Measurements from ENCODE around the gene OSBPL10.
"Not testable (repeated sequence)": the region's sequence is repeated elsewhere in the genome, so short reads cannot be mapped to it uniquely, and the experiment has no call there.

Gene OSBPL10

DNA sequence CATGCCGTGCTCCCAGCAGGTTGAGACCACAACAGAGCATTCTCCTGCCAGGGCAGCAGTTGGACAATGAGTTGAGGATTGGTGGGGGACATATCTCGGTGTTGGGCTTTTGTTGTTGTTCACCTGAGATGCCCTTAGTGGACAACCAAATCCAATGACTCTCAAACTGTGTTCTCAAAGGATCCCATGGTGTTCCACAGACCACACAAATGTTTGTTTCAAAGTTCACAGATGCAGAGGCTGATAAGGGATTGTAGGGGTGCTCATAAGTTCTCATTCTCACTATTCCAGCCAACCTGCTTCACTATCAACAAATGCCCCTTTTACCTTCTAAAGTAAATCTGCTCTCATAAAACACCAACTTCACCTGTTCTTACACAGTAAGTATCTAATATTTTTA lies 159.9 kb downstream of the OSBPL10 start:
- in situ Hi-C loops (cut with MboI; ENCODE audit: low sequenced_read_pairs) = no loop called here

DNA sequence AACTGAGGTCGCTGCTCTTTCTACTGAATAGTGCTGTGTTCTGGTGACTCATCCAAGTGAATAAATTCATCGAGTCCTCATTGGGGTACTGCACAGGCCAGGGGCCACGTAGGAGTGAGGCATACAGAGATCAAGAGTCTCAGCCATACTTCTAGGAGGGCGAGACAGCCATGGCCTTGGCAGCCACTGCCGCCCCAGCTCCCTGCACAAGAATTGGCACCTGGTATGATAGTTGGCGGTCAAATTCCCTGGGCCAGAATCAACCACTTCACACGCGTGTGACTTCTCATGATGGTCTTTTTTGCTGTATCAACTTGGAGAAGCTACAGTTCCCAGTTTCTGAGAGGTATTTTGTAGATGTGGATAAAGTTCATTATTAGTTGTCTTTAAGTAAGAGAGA lies 161.6 kb downstream of the OSBPL10 start:
- in situ Hi-C loops (cut with MboI; ENCODE audit: low sequenced_read_pairs) = no loop called here

- in situ Hi-C loops (cut with MboI; ENCODE audit: low sequenced_read_pairs) = no loop called here
These were observed 163.6 kb downstream of the OSBPL10 start for GRCh38 chr3:31817411-31817966.

- in situ Hi-C loops (cut with MboI; ENCODE audit: low sequenced_read_pairs) = no loop called here
These were observed 165.2 kb downstream of the OSBPL10 start for GRCh38 chr3:31815631-31816440.

GRCh38 chr3:31815006-31815405 lies 166.1 kb downstream of the OSBPL10 start:
- in situ Hi-C loops (cut with MboI; ENCODE audit: low sequenced_read_pairs) = no loop called here

- in situ Hi-C loops (cut with MboI; ENCODE audit: low sequenced_read_pairs) = no loop called here
These were observed 167.4 kb downstream of the OSBPL10 start for GRCh38 chr3:31813686-31814085.

- in situ Hi-C loops (cut with MboI; ENCODE audit: low sequenced_read_pairs) = no loop called here
These were observed 167.9 kb downstream of the OSBPL10 start for GRCh38 chr3:31813197-31813596.

DNA sequence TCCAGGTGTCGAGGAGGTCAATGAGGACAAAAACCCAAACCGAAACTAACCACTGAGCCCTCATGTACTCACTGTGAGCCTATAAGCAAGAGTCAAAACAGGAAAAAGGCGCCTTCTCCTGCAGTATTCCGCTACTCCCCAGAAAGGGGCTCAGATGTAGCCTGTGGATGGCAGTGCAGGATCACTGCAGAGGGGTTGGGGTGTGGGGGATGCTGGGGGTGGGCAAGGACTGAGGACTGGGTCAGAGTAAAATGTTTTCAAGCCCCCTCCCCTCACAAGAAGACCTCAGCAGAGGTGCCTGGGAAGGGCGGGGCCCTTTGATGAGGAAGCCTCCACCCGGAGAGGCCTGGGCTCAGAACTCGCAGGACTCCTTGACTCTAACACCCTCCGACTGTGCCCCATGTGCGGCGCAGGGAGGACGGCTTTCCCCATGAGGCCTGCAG lies 170.1 kb downstream of the OSBPL10 start:
- in situ Hi-C loops (cut with MboI; ENCODE audit: low sequenced_read_pairs) = no loop called here

GRCh38 chr3:31808143-31808720 lies 172.8 kb downstream of the OSBPL10 start:
- in situ Hi-C loops (cut with MboI; ENCODE audit: low sequenced_read_pairs) = no loop called here

GRCh38 chr3:31804251-31805051 lies 176.6 kb downstream of the OSBPL10 start:
- in situ Hi-C loops (cut with MboI; ENCODE audit: low sequenced_read_pairs) = no loop called here

DNA sequence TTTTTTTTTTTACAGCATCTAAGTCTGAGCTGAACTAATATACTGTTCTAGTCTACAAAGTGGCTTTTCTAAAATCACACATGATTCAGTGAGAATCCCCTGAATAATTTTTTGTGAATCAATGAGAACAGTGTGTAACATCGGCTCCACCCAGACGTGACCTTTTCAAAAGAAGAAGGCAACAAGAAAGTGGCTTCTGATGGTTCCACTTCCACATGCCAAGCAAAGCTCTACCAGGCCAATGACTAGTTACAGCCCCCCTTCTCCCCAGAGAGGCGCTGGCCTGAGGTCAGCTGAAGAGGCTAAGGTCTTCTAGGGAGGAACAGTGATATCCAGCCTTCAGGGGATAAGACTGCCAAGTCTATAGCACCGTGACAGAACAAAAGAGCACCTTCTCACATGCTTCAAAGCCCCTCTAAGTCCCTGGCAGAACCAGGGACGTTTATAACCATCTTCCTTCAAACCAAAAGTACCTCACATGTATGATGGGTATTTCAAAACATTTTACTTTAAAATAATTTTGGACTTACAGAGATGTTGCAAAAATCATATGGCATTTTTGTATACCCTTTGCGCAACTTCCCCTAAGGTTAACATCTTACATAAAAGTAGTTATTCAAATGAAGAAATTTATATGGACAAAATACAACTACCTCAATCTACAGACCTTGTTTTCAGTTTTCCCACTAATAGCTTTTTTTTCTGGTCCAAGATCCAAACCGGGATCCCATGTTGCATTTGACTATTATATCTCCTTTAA lies 177.9 kb downstream of the OSBPL10 start:
- in situ Hi-C loops (cut with MboI; ENCODE audit: low sequenced_read_pairs) = no loop called here

DNA sequence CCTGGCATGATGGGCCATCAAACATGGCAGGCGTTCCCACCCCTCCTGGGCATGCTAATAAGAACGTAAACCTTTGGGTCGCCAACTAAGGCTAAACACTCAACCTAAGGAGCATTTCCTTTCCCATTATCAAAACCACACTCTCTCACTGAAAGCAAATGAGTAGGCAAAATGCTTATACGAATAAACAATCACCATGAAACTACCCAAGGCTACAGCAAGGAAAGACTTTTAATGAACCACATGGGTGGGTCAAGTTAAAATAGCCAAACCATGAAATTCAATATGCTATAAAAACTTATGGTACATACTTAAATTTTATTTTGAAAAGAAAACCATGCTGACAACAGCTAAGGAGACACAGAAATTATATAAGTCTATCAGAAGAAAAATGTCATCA lies 180.6 kb downstream of the OSBPL10 start:
- in situ Hi-C loops (cut with MboI; ENCODE audit: low sequenced_read_pairs) = no loop called here

DNA sequence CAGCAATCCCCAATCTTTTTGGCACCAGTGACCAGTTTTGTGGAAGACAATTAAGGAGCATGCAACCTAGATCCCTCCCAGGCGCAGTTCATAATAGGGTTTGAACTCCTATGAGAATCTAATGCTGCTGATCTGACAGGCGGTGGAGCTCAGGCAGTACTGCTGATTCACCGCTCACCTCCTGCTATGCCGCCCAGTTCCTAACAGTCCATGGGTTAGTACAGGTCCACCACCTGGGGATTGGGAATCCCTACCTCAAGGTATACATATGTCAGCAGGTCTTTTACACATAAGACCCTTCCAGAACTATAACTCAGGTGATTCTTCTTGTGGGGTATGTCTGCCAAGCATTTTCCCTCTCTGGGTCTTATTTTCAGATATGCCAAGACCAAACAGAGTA lies 182.2 kb downstream of the OSBPL10 start:
- in situ Hi-C loops (cut with MboI; ENCODE audit: low sequenced_read_pairs) = no loop called here

DNA sequence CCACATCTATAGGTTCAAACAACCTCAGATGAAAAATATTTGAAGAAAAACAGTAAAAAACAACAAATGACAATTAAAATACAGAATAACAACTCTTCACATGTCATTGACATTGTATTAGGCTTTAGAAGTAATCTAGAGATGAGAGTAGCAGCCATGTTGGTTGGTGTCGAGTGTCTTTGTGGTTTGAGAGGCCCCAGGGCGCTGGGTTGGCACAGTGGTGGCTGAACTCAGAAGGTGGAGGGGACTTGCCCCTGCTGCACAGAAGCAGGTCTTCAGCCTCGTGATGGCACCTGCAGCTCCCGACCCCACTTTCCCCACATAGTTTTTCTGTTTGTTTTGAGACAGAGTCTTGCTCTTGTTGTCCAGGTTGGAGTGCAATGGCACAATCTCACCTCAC lies 187.2 kb downstream of the OSBPL10 start:
- in situ Hi-C loops (cut with MboI; ENCODE audit: low sequenced_read_pairs) = no loop called here

GRCh38 chr3:31791090-31791430 lies 190.0 kb downstream of the OSBPL10 start:
- in situ Hi-C loops (cut with MboI; ENCODE audit: low sequenced_read_pairs) = no loop called here

DNA sequence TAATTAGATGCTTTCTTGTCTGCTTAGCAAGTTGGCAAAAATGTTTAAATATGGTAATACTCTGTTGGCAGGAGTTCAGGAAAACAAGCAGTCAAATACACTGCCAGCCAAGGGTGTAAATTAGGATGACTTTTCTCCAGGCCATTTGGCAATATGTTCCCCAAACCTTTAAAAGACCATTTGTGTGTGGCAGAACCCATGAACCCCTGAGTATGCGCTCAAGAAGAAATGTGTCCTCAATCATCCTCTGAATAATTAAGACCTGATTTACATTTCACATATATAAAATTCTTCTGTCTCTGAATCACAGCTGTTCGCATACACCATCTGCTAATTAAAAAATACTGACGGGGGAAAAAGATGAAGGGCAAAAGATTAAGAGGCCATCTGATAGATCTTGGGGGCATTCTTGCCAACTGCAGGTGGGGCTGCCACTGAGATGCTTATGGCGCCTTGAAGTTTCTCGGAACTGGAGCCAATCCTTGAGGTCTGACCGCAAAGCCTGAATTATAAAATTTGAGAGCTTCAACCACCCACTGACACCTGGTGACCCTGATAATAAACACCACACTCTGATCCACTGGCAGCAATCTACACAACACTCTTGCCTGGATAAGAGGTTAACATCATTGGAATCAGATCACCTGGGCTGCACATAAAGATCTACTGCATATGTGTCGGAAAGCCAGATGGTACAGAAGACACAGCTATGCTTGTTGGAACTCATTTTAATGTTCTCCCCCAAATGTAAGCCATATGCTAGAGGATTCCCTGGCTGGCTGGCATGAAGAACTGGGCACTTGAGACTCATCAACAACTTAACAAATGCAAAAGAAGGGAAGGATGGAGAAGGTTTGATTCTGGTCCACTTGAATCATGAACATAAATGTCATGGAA lies 190.6 kb downstream of the OSBPL10 start:
- in situ Hi-C loops (cut with MboI; ENCODE audit: low sequenced_read_pairs) = no loop called here

GRCh38 chr3:31789429-31789828 lies 191.6 kb downstream of the OSBPL10 start:
- in situ Hi-C loops (cut with MboI; ENCODE audit: low sequenced_read_pairs) = no loop called here

DNA sequence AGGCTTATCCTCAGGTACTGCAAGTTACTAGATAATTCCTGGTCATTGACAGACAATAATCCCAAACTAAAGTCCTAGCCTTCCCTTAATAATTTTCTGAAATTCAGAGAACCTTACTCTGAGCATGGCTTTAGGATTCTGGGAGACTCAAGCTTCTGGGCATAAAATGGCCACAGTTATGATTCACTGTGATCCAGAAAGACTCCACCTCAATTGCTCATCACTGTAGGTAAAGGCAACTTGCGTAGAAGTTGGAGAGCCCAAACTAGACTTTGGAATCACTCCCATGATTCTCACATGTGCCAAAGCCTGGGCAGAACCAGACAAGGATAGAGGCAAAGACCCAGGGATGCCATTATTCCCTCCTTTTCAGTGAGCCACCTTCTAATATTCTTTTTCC lies 195.3 kb downstream of the OSBPL10 start:
- in situ Hi-C loops (cut with MboI; ENCODE audit: low sequenced_read_pairs) = no loop called here

GRCh38 chr3:31785286-31785685 lies 195.8 kb downstream of the OSBPL10 start:
- in situ Hi-C loops (cut with MboI; ENCODE audit: low sequenced_read_pairs) = no loop called here

DNA sequence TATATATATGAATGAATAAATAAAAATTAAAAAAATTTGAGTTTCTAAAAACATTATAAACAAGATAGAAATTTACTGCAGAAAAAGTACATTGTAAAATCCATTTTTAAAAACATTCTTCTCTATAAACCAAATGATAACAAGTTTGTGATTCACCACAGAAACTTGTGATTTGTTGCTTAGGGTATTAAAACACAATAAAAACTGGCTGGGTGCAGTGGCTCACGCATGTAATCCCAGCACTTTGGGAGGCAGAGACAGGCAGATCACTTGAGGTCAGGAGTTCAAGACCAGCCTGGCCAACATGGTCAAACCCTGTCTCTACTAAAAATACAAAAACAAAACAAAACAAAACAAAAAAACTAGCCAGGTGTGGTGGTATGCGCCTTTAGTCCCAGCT lies 197.2 kb downstream of the OSBPL10 start:
- in situ Hi-C loops (cut with MboI; ENCODE audit: low sequenced_read_pairs) = not testable (repeated sequence)

Data from hTERT RPE-1 (cell line).